ENCODE data around the gene RPS16. TPM values are rescaled to one million over a fixed set of nuclear protein-coding genes. Genes with fewer than 3 reads are reported as not detected.

RPS16 gene
- total and polyA plus RNA-seq, 9 of the 15 experiments (the other 6 are each of a cell fraction or from before 2014, with no cell fraction given) = 82.6 to 3,671 (median 2,204) TPM

- TF ChIP-seq ZNF592 (IDR thresholded peaks at IDR 0.05) (no peak; the same call in 1 of the 2 replicates), NCOA6 (IDR thresholded peaks at IDR 0.05) (no peak), ZNF282 (CRISPR knock-in tag; IDR thresholded peaks at IDR 0.05) (no peak), ZNF668 (CRISPR knock-in tag; IDR thresholded peaks at IDR 0.05) (peak; percentile 33; the same call in 1 of the 2 replicates), ZNF217 (CRISPR knock-in tag; IDR thresholded peaks at IDR 0.05) (no peak), TAF9B (IDR thresholded peaks at IDR 0.05; ENCODE audit: partially characterized antibody) (no peak), MXD1 (CRISPR knock-in tag; IDR thresholded peaks at IDR 0.05; ENCODE audit: borderline replicate concordance, poor library complexity, severe bottlenecking) (no peak), HMG20B (CRISPR knock-in tag; IDR thresholded peaks at IDR 0.05) (no peak), ZNF134 (CRISPR knock-in tag; conservative IDR thresholded peaks at IDR 0.05) (no peak), ZNF140 (CRISPR knock-in tag; IDR thresholded peaks at IDR 0.05) (no peak), ZFP36 (IDR thresholded peaks at IDR 0.05; ENCODE audit: low read depth, low read length, partially characterized antibody) (no peak), ATF2 (CRISPR knock-in tag; IDR thresholded peaks at IDR 0.05) (no peak), ZKSCAN1 (IDR thresholded peaks at IDR 0.05; ENCODE audit: low read depth, low read length) (no peak), RAD51 (IDR thresholded peaks at IDR 0.05; ENCODE audit: borderline replicate concordance, low read depth) (no peak), ZNF124 (CRISPR knock-in tag; IDR thresholded peaks at IDR 0.05) (no peak), IRF2 (CRISPR knock-in tag; IDR thresholded peaks at IDR 0.05) (no peak), MCM2 (IDR thresholded peaks at IDR 0.05; ENCODE audit: low read depth) (no peak), ZNF644 (tag; IDR thresholded peaks at IDR 0.05; ENCODE audit: low read depth) (0 out of 2 replicates have a peak, but pooled peaks have one; percentile 13), SNAPC5 (CRISPR knock-in tag; IDR thresholded peaks at IDR 0.05) (no peak), POLR2AphosphoS2 (IDR thresholded peaks at IDR 0.05; ENCODE audit: low read length) (no peak), PRMT5 (CRISPR knock-in tag; IDR thresholded peaks at IDR 0.05) (no peak), CGGBP1 (CRISPR knock-in tag; IDR thresholded peaks at IDR 0.05) (no peak)
Observed at GRCh38 chr19:39410017-39410830, 25.5 kb downstream of the RPS16 start (continued).

All from K562 (cell line).